GM15510 (cell line): ENCODE measurements around the gene EIF3I.

ENCODE experiments used
- POLR2A ChIP-seq: IDR thresholded peaks from 3 replicates; pipeline ENCODE4 v1.6.1; 2011; ENCODE audit warnings: borderline replicate concordance; ENCODE audit not compliant: insufficient read length; ENCODE audit errors: extremely low read depth

The EIF3I gene

DNA sequence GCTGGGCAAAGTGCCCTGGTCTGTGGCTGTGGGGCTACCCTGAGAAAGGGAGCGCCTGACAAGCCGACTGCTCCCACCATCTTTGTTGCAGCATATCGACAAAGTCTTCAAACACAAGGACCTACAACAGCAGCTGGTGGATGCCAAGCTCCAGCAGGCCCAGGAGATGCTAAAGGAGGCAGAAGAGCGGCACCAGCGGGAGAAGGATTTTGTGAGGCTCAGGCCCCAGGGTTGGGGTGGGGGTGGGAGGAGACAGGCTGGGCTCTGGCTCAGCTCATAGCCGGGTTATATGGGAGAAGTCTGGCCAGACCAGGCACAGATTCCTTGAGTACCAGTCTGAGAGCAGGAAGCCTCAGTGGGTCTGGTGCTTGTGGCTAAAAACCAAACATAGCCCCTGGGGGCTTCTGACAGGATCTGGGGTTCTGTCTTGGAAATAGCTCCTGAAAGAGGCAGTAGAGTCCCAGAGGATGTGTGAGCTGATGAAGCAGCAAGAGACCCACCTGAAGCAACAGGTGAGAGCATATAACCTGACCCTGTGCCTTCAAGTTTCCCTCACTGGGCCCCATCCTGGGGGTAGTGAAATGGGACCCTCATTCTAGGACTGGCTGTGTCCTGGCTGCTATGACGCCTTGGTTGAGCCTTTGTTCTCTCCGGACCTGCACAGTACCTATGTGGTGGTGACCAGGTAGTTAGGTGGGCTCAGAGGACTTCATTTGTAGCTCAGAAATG, 29.8 kb upstream of the EIF3I start:
- TF ChIP-seq POLR2A, result no peak

- no peak for TF ChIP-seq POLR2A
Observed at GRCh38 chr1:32194984-32195383, 27.2 kb upstream of the EIF3I start.

DNA sequence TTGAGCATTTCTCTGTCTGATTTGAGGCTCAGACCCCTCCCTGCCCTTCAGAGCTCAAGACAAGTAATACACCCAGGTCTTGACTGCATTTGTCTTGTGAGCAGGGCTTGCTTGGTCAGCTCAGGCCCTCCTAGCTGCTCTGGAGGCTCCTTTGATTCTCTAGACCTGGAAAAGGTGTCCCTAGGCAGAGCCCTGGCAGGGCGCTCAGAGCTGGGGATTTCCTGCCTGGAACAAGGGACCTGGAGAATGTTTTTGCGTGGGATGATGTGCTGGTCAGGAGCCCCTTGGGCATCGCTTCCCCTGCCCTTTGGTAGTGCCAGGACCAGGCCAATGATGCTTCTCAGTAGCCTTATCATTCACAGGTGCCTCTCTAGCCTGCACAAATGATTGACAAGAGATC, 26.7 kb upstream of the EIF3I start:
- TF ChIP-seq POLR2A, result no peak

DNA sequence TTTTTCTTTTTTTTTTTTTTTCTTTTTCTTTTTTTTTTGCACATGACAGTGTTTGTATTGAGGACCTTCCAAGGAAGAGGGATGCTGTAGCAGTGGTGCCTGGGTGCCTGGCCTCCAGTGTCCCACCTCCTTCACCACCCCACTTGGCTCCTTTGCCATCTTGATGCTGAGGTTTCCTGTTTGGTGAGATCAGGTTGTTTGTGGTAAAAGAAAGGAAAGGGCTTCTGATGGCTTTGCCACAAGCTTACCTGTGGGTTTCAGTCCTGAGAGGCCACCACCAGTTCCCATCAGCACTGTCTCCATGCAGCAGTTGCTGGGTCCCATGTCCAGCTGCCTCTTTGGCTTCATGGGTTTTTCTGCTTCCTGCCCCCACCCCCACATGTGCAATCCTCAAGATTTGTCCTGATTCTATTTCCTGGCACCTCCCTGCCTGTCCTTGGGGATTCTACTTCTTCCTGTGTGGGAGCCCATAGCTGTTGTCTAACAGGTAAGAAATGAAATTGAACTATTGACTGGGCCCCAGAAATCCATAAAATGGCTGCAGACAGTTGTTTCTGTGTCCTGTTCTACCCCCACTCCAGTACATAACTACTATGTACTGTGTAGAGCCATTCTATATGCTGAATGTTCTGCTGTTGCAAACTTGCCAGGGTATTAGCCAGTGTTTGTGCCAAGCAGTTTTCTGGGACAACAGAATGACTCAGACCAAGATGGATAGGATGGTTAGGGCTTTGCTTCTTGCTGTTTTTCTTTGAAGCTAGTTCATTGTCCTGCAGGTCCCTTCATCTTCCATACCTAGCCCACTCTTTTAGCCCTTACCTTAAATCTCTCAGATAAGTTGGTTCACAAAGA, 26.0 kb upstream of the EIF3I start:
- TF ChIP-seq POLR2A, result no peak

DNA sequence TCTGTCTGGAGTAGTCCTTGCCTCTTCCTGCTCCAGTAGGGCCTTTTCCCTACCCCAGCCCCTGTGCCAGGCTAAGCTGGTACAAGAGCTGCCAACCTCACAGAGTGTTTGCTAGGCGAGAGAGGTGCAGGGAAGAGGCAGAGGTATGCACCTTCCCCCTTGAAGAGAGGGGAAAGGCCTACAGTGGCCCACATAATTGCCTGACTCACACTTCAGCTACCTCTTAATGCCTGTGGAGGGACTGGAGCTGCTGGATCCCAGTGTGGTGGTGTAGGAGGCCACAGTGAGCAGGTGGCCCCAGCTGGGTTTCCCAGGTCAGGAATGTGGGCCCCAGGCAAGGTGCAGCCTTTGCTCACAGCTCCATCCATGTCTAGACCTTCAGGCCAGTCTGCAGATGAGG, 25.1 kb upstream of the EIF3I start:
- no peak for TF ChIP-seq POLR2A

DNA sequence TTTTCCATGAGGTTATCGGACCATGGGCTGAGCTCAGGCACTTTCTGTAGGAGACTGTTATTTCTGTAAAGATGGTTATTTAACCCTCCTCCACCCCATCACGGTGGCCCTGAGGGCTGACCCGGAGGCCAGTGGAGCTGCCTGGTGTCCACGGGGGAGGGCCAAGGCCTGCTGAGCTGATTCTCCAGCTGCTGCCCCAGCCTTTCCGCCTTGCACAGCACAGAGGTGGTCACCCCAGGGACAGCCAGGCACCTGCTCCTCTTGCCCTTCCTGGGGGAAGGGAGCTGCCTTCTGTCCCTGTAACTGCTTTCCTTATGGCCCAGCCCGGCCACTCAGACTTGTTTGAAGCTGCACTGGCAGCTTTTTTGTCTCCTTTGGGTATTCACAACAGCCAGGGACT, 24.4 kb upstream of the EIF3I start:
- no peak for TF ChIP-seq POLR2A

DNA sequence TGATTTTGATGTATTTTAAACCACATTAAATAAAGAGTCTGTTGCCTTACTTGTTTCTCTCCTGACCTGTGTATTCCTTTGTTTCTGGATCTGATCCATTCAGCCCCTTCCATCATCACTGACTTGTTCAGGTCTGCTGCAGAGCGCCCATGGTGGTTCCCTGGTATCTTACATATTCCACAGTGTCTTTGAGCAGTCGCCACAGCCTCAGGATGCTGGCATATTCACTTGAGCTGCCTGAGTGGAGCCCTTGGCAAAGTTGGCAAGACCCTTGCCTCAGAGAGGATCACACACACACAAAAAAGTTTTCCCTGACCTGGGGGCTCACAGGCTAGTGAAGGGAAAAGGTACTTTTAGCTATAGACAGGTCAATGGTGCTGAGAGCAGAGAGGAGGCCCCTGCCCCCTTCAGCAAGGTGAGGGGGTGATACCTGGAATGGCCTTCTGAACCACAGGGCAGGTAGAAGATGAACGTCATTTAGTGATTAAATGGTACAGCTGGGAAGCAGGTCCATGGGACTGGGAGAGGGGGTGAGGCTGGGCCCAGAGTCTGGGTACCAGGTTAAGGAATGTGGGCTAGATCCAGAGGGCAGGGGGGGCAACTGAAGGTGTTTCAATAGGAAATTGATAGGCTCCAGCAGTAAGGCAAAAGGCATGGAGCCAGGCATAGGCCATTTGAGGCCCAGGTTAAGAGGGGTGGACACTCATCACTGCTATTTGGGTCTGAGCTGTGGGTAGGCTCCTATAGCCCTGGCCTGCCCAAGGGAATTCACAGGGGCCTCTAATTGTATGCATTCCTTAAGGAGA, 23.8 kb upstream of the EIF3I start:
- no peak for TF ChIP-seq POLR2A

- no peak for TF ChIP-seq POLR2A
Observed at GRCh38 chr1:32199043-32199716, 23.0 kb upstream of the EIF3I start.

DNA sequence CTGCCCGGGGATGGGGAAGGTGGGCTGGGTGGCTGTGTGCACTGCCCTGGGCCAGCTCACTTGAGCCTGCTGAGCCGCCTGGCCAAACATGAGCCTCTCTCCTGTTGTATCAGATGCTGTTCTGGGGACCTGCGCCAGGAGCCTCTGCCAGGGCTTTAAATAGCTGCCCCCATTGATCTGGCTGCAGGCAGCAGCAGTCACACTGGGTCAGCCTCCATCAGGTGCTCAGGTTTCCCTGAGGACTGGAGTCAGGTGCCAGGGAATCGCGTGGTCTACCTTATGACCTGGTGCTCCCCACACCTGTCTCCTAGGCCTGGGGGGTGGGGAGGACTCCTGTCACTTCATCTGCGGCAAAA, 22.5 kb upstream of the EIF3I start:
- TF ChIP-seq POLR2A, result no peak

- peak; percentile 15 for TF ChIP-seq POLR2A
Observed at GRCh38 chr1:32200226-32201010, 21.8 kb upstream of the EIF3I start, which contains the start of gene CCDC28B. TSS of gene CCDC28B (plus strand) at chr1:32200595. CDS start at chr1:32201936, 1,341 bp downstream.

DNA sequence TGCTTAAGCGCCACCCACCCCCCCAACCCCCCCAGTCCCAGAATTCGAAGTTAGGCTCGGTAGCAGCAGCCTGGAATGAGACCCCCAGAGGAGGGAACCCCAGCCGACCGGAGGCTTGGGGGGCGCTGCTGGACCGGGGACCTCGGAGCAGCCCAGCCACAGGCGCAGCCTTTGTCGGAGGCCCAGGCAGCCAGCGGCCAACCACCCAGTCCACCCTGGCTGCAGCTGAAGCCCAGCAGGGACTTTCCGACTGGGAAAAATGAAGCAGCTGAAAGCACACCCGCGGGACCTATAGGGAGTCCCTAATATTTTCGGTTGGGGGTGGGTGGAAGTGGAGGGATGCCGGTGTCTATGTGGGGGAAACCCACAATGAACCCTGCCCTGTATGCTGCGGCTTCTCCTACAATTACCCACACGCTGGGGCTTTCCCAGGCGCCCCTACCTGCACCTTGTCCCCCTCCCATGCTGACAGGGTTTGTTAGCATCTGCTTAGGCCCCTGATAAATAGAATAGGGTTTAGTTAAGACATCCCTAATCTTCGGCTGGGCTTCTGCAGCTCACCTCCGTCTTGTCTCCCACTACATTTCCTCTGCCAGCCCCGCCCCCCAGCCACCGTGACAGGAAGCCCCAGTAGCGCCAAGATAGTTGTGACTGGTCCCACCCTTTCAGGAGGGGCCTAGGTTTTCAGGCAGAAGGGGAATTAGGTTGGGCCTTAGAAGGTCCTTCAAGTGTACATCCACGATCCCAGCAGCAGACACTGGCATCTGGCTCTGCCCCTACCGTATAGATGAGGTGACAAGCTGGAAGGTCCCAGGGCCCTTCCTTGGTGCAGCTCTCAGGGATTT, 21.0 kb upstream of the EIF3I start:
- TF ChIP-seq POLR2A, result peak; percentile 36

DNA sequence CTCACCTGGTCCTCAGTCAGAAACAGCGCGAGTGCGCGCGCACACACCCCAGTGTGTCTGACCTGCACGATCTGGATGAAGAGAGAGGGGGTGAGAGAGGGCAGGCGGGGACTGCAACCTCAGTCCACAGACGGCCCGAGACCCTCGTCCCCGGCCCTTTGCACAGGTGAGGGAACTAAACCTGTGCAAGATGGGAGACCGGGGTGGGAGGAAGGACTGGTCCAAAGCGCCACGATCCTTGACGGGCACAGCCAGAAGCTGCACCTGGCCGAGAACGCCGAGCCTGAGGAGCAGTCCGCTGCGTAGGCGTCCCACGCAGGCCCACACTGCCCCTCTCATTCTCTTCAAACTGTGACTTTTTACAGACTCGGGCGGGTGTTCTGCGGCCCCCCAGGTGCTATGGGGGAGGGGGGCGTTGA, 17.3 kb upstream of the EIF3I start:
- TF ChIP-seq POLR2A, result no peak
